Measurements from ENCODE around the gene C9orf43. TPM values are rescaled to one million over a fixed set of nuclear protein-coding genes. Genes with fewer than 3 reads are reported as not detected.

Gene C9orf43
- total and polyA plus RNA-seq, 7 experiments from 2014 or later = 0.41 to 0.97 (median 0.61) TPM

GRCh38 chr9:113467183-113467582 lies 56.6 kb downstream of the C9orf43 start:
- peaks cover 0 to 12% (median 0%) of the 10 kb centered on the region in 11 donors for H3K9me3 Mint-ChIP-seq

GRCh38 chr9:113468716-113469448 lies 58.3 kb downstream of the C9orf43 start:
- Histone ChIP-seq H3K4me3 (ENCODE audit: low read length) (no peak overlapping the region), H3K9me3 (ENCODE audit: control insufficient read depth in 2 of 3, low read length in 3 of 3) (no peaks in the 10 kb centered on the region), H3K27me3 (ENCODE audit: control insufficient read depth in 2 of 2, insufficient read depth in 2 of 2, low read length in 2 of 2) (no peaks in the 10 kb centered on the region), H3K4me1 (ENCODE audit: control insufficient read depth in 2 of 2, insufficient read depth in 2 of 2, low read length in 2 of 2) (no peaks in the 10 kb centered on the region), H3K36me3 (ENCODE audit: control insufficient read depth in 2 of 3, insufficient read depth in 3 of 3, low read length in 3 of 3) (no peaks in the 10 kb centered on the region), H3K27ac (ENCODE audit: low read depth, low read length) (no peak overlapping the region)
- H3K36me3 Mint-ChIP-seq = peaks cover 0 to 2% (median 0%) of the 10 kb centered on the region in 5 donors
- DNase-seq (no peak), ATAC-seq (no peak)
- CTCF ChIA-PET = no interaction called here
- POLR2A ChIA-PET = no interaction called here
- no peak overlapping the region for H3K4me3 Mint-ChIP-seq
- intact Hi-C loops (cut with micrococcal nuclease) = no loop called here
- H3K27me3 Mint-ChIP-seq = peaks cover 0 to 23% (median 0%) of the 10 kb centered on the region in 5 donors
- peaks cover 0 to 5% (median 0%) of the 10 kb centered on the region in 7 donors for H3K4me1 Mint-ChIP-seq
- H3K27ac Mint-ChIP-seq = no peak overlapping the region
- H3K9me3 Mint-ChIP-seq = peaks cover 0 to 12% (median 0%) of the 10 kb centered on the region in 11 donors

More at GRCh38 chr9:113467183-113467582, 56.6 kb downstream of the C9orf43 start:
- ChIA-PET POLR2A (no interaction called here), CTCF (no interaction called here)
- intact Hi-C loops (cut with micrococcal nuclease) = no loop called here
- peaks cover 0 to 14% (median 0%) of the 10 kb centered on the region in 5 donors for H3K27me3 Mint-ChIP-seq
- H3K4me3 ChIP-seq (ENCODE audit: low read length) = no peak overlapping the region
- no peak overlapping the region for H3K27ac ChIP-seq (ENCODE audit: low read depth, low read length)
- H3K4me1 Mint-ChIP-seq = peaks cover 0 to 5% (median 0%) of the 10 kb centered on the region in 7 donors
- ATAC-seq = no peak
- no peak overlapping the region for H3K27ac Mint-ChIP-seq
- no peak overlapping the region for H3K4me3 Mint-ChIP-seq
- DNase-seq = no peak
- H3K27me3 ChIP-seq (ENCODE audit: control insufficient read depth in 2 of 2, insufficient read depth in 2 of 2, low read length in 2 of 2) = no peaks in the 10 kb centered on the region
- no peaks in the 10 kb centered on the region for H3K9me3 ChIP-seq (ENCODE audit: control insufficient read depth in 2 of 3, low read length in 3 of 3)
- peaks cover 0 to 2% (median 0%) of the 10 kb centered on the region in 5 donors for H3K36me3 Mint-ChIP-seq
- H3K4me1 ChIP-seq (ENCODE audit: control insufficient read depth in 2 of 2, insufficient read depth in 2 of 2, low read length in 2 of 2) = no peaks in the 10 kb centered on the region
- no peaks in the 10 kb centered on the region for H3K36me3 ChIP-seq (ENCODE audit: control insufficient read depth in 2 of 3, insufficient read depth in 3 of 3, low read length in 3 of 3)

- no peak for DNase-seq
- Histone ChIP-seq H3K27me3 (ENCODE audit: control insufficient read depth in 2 of 2, insufficient read depth in 2 of 2, low read length in 2 of 2) (no peaks in the 10 kb centered on the region), H3K27ac (ENCODE audit: low read depth, low read length) (no peak overlapping the region), H3K4me1 (ENCODE audit: control insufficient read depth in 2 of 2, insufficient read depth in 2 of 2, low read length in 2 of 2) (no peaks in the 10 kb centered on the region), H3K9me3 (ENCODE audit: control insufficient read depth in 2 of 3, low read length in 3 of 3) (no peaks in the 10 kb centered on the region), H3K4me3 (ENCODE audit: low read length) (no peak overlapping the region), H3K36me3 (ENCODE audit: control insufficient read depth in 2 of 3, insufficient read depth in 3 of 3, low read length in 3 of 3) (no peaks in the 10 kb centered on the region)
- Mint-ChIP-seq H3K4me3 (no peak overlapping the region), H3K4me1 (no peaks in the 10 kb centered on the region), H3K36me3 (peaks cover 0 to 2% (median 0%) of the 10 kb centered on the region in 5 donors), H3K27me3 (peaks cover 0 to 24% (median 0%) of the 10 kb centered on the region in 5 donors), H3K27ac (peak overlapping the region in 1 of 9 donors; percentile 5), H3K9me3 (peaks cover 0 to 12% (median 0%) of the 10 kb centered on the region in 11 donors)
- ATAC-seq = no peak
- intact Hi-C loops (cut with micrococcal nuclease) = no loop called here
- ChIA-PET CTCF (interaction anchor here (0.7 to 0.8 kb wide), 2 partner anchors 119 to 141 kb away, joined by 3 read pairs; no protein-coding TSS in a partner anchor), POLR2A (no interaction called here)
Measured at GRCh38 chr9:113471143-113471542, 60.6 kb downstream of the C9orf43 start.

GRCh38 chr9:113471566-113471965 lies 61.0 kb downstream of the C9orf43 start:
- POLR2A ChIA-PET = no interaction called here
- H3K9me3 Mint-ChIP-seq = peaks cover 0 to 12% (median 0%) of the 10 kb centered on the region in 11 donors
- H3K4me3 ChIP-seq (ENCODE audit: low read length) = no peak overlapping the region

GRCh38 chr9:113472199-113472598 lies 61.7 kb downstream of the C9orf43 start:
- ATAC-seq (no peak), DNase-seq (no peak)
- CTCF ChIA-PET = no interaction called here
- Mint-ChIP-seq H3K27ac (no peak overlapping the region), H3K4me3 (no peak overlapping the region), H3K27me3 (peaks cover 0 to 24% (median 0%) of the 10 kb centered on the region in 5 donors), H3K4me1 (peaks cover 0 to under 1% (median 0%) of the 10 kb centered on the region in 7 donors), H3K36me3 (peaks cover 0 to 2% (median 0%) of the 10 kb centered on the region in 5 donors), H3K9me3 (peaks cover 0 to 12% (median 0%) of the 10 kb centered on the region in 11 donors)
- Histone ChIP-seq H3K27ac (ENCODE audit: low read depth, low read length) (no peak overlapping the region), H3K36me3 (ENCODE audit: control insufficient read depth in 2 of 3, insufficient read depth in 3 of 3, low read length in 3 of 3) (no peaks in the 10 kb centered on the region), H3K4me1 (ENCODE audit: control insufficient read depth in 2 of 2, insufficient read depth in 2 of 2, low read length in 2 of 2) (no peaks in the 10 kb centered on the region), H3K4me3 (ENCODE audit: low read length) (no peak overlapping the region), H3K9me3 (ENCODE audit: control insufficient read depth in 2 of 3, low read length in 3 of 3) (no peaks in the 10 kb centered on the region), H3K27me3 (ENCODE audit: control insufficient read depth in 2 of 2, insufficient read depth in 2 of 2, low read length in 2 of 2) (no peaks in the 10 kb centered on the region)
- intact Hi-C loops (cut with micrococcal nuclease) = no loop called here
- POLR2A ChIA-PET = no interaction called here

More at GRCh38 chr9:113471566-113471965, 61.0 kb downstream of the C9orf43 start:
- intact Hi-C loops (cut with micrococcal nuclease) = no loop called here
- H3K9me3 ChIP-seq (ENCODE audit: control insufficient read depth in 2 of 3, low read length in 3 of 3) = no peaks in the 10 kb centered on the region
- Mint-ChIP-seq H3K27me3 (peaks cover 0 to 24% (median 0%) of the 10 kb centered on the region in 5 donors), H3K4me1 (no peaks in the 10 kb centered on the region), H3K36me3 (peaks cover 0 to 2% (median 0%) of the 10 kb centered on the region in 5 donors), H3K27ac (no peak overlapping the region), H3K4me3 (no peak overlapping the region)
- ATAC-seq (no peak), DNase-seq (no peak)
- no peaks in the 10 kb centered on the region for H3K27me3 ChIP-seq (ENCODE audit: control insufficient read depth in 2 of 2, insufficient read depth in 2 of 2, low read length in 2 of 2)
- no peaks in the 10 kb centered on the region for H3K36me3 ChIP-seq (ENCODE audit: control insufficient read depth in 2 of 3, insufficient read depth in 3 of 3, low read length in 3 of 3)
- no peaks in the 10 kb centered on the region for H3K4me1 ChIP-seq (ENCODE audit: control insufficient read depth in 2 of 2, insufficient read depth in 2 of 2, low read length in 2 of 2)
- CTCF ChIA-PET = interaction anchor here (0.7 kb wide), 1 partner anchor 140 kb away, joined by 3 read pairs; no protein-coding TSS in a partner anchor
- no peak overlapping the region for H3K27ac ChIP-seq (ENCODE audit: low read depth, low read length)

- CTCF ChIA-PET = interaction anchor here (0.7 kb wide), 1 partner anchor 124 kb away, joined by 3 read pairs; no protein-coding TSS in a partner anchor
- Mint-ChIP-seq H3K4me3 (no peak overlapping the region), H3K27me3 (peaks cover 0 to 24% (median 0%) of the 10 kb centered on the region in 5 donors), H3K36me3 (no peaks in the 10 kb centered on the region), H3K4me1 (peaks cover 7 to 10% (median 8%) of the 10 kb centered on the region in 7 donors), H3K27ac (peak overlapping the region in 1 of 9 donors; percentile 34), H3K9me3 (no peaks in the 10 kb centered on the region)
- no peak for ATAC-seq
- no peak for DNase-seq
- Histone ChIP-seq H3K9me3 (ENCODE audit: control insufficient read depth in 2 of 3, low read length in 3 of 3) (no peaks in the 10 kb centered on the region), H3K4me3 (ENCODE audit: low read length) (no peak overlapping the region), H3K27ac (ENCODE audit: low read depth, low read length) (no peak overlapping the region), H3K36me3 (ENCODE audit: control insufficient read depth in 2 of 3, insufficient read depth in 3 of 3, low read length in 3 of 3) (no peaks in the 10 kb centered on the region), H3K27me3 (ENCODE audit: control insufficient read depth in 2 of 2, insufficient read depth in 2 of 2, low read length in 2 of 2) (no peaks in the 10 kb centered on the region), H3K4me1 (ENCODE audit: control insufficient read depth in 2 of 2, insufficient read depth in 2 of 2, low read length in 2 of 2) (peaks cover 5 to 7% of the 10 kb centered on the region in 2 donors)
- intact Hi-C loops (cut with micrococcal nuclease) = loop anchor here in 1 of 2 donors (5.0 kb wide), 1 partner anchor 38 kb away; no protein-coding TSS in a partner anchor
- POLR2A ChIA-PET = no interaction called here
Measured at GRCh38 chr9:113474360-113475028, 63.9 kb downstream of the C9orf43 start.
